Amygdala (tissue), 56 donors: ENCODE data around the gene FGFR3.

Experiments
- DNase-seq, 56 donors: peaks; one replicate each; lab custom pipeline; 2025; lab: John Stamatoyannopoulos, UW

Gene FGFR3

DNA sequence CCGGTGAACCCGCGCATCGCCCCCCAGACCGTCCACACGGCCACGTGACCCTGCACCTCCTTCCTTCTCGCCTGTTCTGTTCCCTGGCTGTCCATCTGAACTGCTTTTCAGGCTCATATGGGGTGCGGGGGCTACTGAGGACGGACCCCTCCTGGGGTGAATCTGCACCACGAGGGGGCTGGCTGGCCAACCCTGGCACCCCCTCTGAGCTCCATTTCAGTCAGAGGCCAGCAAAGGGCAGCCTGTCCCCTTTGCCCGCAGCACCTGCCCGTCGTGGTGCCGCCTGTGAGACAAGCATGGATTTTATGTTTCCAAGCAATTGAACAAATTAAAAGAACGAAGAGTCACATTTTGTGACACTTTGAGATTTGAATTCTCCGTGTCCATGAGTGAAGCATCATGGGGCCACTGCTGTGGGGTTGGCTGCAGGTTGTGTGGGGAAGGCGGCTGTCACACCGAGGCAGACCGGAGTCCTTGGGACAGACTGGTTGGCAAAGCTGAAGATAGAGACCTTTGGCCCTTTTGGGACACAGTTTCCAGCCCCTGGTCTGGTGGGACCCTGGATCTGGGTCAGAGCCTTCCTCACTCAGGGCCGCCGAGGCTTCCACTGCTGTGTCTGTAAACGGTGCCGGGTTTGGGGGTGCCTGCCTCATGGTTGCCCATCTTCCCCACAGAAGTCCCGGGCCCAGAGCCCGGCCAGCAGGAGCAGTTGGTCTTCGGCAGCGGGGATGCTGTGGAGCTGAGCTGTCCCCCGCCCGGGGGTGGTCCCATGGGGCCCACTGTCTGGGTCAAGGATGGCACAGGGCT is 5.7 kb downstream of the FGFR3 start:
- DNase-seq, result no peak

DNA sequence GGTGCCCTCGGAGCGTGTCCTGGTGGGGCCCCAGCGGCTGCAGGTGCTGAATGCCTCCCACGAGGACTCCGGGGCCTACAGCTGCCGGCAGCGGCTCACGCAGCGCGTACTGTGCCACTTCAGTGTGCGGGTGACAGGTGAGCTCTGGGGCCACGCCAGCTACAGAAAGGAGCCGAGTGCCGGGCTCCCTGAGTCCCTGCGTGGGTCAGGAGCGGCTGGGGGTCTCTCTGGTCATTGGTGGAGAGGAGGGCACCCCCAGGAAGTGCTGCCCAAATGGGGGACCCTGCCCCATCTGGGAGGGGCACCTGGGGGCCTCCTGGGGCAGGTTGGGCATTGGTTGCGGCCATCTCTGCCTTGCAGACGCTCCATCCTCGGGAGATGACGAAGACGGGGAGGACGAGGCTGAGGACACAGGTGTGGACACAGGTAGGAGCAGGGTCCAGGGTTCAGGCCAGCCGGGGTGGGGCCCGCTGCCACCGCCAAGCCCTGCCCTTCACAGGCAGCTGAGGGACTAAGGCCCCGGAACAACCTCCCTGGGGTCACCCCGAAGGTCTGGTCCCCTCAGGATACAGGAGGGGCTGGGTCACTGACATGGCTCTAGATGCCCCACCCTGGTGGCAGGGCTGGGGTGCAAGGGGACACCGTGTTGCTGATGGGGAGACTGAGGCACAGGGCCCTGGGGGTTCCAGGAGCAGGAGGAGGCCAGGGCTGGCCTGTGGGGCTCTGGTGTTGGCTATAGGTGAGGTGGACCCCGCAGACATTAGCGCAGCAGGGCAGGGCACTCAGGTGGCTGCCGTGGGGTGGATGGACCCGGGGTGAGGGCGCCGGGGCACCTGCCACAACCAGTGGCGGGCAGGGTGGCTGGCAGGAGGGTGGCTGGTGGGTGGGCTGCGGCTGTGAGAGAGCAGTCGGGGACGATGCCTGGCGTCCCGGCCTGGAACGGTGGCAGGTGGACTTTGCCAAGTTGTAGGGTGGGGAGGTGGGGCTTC is 6.6 kb downstream of the FGFR3 start:
- DNase-seq, result no peak

GRCh38 chr4:1800805-1801204 is 7.7 kb downstream of the FGFR3 start:
- no peak for DNase-seq

GRCh38 chr4:1801286-1801958 is 8.3 kb downstream of the FGFR3 start:
- no peak for DNase-seq

DNA sequence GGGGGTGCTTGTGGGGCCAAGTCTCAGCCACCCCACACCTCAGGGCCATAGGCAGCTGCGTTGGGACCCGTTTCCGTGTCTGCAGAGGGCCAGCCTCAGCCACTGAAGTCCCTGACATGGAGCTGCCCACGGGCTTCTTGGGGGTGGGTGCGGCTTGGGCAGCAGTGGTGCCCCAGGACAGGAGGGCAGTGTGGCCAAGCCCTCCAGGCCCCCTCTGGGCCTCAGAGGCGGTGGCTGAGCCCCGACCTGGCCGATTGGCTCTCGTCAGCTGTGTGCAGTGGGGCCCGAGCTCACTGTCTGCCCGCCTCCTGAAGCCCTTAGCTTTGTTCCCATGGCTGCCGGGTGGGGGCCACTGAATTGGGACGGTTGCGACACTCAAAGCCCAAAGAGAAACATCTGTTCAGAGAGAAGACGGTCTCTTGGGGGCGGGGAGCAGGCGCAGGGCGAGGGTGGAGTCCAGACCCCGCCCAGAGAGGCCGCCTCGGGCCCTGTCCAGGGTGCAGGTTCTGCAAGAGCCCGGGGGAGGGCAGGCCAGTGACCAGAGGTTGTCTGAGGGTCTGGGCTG is 9.1 kb downstream of the FGFR3 start:
- no peak for DNase-seq

DNA sequence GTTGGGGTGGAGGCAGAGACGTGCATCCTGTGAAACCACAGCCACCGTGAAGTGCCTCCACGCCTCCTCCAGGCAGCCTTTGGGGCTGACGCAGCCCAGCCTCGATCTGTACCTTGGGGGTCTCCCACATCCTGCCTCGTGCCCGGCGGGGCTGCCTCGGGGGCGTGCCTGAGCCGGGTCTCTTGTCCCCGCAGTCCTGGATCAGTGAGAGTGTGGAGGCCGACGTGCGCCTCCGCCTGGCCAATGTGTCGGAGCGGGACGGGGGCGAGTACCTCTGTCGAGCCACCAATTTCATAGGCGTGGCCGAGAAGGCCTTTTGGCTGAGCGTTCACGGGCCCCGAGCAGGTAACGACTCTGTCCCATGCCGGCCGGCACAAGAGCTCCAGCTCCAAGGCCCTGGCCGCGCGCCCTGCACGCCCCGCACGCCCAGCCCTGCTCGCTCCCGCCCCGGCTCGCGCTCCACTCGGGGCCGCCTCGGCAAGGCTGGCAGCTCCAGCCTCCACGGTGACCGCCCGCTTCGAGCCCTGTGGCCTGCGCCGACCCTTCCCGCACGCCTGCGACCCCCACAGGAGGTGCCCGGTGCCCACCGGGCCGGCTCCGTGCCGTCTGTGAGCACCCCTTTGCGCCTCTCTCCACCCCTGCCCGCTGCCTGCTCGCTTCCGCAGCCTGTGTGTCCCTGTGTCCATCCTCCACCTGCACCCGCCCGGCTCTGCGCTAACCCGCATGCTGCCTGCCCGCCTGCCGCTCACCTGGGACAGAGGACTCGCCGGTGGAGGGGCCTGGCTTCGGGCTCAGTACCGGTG is 9.8 kb downstream of the FGFR3 start:
- no peak for DNase-seq

DNA sequence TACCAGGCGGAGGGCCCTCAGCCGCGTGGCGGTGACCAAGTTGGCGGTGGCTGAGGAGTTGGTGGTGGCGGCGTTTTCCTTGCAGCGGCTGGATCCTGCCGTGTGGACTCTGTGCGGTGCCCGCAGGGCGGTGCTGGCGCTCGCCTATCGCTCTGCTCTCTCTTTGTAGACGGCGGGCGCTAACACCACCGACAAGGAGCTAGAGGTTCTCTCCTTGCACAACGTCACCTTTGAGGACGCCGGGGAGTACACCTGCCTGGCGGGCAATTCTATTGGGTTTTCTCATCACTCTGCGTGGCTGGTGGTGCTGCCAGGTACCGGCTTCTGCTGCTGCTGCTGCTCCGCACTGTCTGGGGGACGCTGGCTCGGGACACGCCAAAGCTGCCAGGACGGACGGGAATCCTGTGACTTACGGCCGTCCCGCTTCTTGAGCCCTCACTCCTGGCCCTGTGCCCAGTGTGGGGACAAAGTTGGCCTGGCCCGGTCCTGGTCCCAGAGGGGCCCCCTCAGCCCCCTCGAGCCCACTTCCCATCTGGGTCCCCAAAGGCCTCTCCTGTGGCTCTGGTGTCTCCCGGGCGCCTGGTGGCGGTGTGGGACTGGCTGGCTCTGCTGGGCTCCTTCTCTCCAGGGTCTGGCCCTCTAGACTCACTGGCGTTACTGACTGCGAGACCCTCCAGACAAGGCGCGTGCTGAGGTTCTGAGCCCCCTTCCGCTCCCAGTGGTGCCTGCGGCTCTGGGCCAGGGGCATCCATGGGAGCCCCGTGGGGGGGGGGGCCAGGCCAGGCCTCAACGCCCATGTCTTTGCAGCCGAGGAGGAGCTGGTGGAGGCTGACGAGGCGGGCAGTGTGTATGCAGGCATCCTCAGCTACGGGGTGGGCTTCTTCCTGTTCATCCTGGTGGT is 10.7 kb downstream of the FGFR3 start:
- DNase-seq, result no peak

DNA sequence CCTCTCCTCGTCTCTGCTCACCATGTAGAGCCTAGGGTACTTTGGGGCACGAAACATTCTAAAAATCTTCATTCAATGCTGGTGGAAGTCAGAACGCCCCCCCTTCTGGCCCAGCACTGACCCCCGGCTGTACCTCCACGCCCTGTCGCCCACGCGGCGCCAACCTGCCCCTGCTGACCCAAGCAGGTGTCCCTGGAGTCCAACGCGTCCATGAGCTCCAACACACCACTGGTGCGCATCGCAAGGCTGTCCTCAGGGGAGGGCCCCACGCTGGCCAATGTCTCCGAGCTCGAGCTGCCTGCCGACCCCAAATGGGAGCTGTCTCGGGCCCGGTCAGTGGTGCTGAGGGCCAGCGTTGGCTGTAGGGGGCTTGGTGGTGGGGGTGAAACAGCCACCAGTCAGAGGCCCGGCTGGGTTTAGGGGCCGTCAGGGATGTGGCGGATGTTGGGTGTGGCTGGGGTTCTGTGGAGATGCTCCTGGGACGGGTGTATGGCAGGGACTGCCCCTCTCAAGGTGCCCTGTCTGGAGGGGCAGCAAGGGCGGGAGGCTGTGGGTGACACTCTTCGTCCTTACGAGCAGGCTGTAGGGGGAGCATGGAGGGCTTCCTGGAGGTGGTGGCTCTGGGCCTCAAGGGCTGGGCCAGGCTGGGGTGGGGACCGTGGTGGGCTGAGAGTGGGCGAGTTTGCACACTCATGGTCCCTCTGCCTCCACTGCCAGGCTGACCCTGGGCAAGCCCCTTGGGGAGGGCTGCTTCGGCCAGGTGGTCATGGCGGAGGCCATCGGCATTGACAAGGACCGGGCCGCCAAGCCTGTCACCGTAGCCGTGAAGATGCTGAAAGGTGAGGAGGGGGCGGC is 11.8 kb downstream of the FGFR3 start:
- DNase-seq, result no peak

- no peak for DNase-seq
Observed at GRCh38 chr4:1805493-1806222, 12.6 kb downstream of the FGFR3 start.

DNA sequence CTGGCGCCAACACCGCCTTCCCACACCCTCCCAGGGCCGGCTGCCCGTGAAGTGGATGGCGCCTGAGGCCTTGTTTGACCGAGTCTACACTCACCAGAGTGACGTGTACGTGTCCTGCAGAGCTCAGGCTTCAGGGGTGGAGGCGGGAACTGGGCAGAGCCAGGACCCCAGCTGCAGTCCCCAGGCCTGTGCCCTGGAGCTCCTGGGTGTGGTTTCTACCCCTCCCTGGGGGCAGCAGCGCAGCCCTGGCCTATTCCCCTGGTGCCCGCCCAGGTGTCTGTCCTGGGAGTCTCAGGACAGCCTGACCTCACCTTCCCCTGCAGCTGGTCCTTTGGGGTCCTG is 13.1 kb downstream of the FGFR3 start:
- no peak for DNase-seq

DNA sequence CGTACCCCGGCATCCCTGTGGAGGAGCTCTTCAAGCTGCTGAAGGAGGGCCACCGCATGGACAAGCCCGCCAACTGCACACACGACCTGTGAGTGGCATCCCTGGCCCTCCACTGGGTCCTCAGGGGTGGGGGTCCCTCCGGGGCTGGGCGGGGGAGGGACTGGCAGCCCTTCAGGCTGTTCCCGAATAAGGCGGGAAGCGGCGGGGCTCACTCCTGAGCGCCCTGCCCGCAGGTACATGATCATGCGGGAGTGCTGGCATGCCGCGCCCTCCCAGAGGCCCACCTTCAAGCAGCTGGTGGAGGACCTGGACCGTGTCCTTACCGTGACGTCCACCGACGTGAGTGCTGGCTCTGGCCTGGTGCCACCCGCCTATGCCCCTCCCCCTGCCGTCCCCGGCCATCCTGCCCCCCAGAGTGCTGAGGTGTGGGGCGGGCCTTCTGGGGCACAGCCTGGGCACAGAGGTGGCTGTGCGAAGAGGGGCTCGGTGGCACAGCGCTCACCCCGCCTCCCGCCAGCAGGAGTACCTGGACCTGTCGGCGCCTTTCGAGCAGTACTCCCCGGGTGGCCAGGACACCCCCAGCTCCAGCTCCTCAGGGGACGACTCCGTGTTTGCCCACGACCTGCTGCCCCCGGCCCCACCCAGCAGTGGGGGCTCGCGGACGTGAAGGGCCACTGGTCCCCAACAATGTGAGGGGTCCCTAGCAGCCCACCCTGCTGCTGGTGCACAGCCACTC is 13.7 kb downstream of the FGFR3 start:
- no peak for DNase-seq

DNA sequence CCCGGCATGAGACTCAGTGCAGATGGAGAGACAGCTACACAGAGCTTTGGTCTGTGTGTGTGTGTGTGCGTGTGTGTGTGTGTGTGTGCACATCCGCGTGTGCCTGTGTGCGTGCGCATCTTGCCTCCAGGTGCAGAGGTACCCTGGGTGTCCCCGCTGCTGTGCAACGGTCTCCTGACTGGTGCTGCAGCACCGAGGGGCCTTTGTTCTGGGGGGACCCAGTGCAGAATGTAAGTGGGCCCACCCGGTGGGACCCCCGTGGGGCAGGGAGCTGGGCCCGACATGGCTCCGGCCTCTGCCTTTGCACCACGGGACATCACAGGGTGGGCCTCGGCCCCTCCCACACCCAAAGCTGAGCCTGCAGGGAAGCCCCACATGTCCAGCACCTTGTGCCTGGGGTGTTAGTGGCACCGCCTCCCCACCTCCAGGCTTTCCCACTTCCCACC is 14.3 kb downstream of the FGFR3 start:
- DNase-seq, result peak in 1 of 56 donors; percentile 29

GRCh38 chr4:1808396-1808795 is 15.3 kb downstream of the FGFR3 start:
- no peak for DNase-seq

GRCh38 chr4:1808851-1809753 is 16.0 kb downstream of the FGFR3 start:
- DNase-seq, result no peak
